ENCODE results near the gene CHRNA9.

Gene CHRNA9

DNA sequence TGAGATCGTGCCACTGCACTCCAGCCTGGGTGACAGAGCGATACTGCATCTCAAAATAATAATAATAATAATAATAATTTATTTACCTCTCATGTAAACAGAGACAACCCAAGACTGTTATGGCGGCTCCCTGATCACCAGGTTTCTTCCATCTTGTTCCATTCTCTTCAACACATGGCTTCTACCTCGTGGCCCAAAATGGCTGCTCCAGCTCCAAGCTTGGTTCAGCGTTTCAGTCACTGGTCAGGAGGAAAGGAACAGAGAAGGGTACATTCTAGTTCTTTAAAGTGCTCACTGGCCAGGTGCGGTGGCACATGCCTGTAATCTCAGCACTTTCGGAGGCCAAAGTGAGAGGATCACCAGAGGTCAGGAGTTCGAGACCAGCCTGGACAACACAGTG, 24.9 kb upstream of the CHRNA9 start:
- no peak for DNase-seq

DNA sequence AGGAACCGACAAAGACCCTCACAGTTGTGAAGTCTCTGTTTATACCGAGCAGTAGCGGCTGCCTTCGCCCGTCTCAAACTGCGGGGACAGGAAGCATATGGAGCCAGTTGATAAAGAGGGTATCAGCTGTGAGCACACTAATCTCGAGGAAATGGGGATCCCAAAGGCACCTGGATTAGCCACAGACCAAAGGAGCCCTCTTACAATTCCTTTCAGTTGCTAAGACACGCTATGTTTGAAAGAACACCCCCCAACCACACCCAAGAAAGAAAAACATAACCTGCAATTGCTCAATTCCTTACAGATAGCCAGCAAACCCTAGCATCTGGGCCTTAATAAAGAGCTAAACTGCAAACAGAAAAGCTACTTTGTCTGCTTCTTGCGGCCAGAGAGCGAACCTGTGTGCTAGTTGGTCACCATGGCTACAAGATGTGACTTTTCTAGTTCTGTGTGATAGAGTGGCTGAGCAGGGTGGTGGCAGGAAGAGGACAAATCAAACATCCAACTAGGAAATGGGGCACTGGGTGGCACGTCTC, 23.3 kb upstream of the CHRNA9 start:
- DNase-seq: no peak

DNA sequence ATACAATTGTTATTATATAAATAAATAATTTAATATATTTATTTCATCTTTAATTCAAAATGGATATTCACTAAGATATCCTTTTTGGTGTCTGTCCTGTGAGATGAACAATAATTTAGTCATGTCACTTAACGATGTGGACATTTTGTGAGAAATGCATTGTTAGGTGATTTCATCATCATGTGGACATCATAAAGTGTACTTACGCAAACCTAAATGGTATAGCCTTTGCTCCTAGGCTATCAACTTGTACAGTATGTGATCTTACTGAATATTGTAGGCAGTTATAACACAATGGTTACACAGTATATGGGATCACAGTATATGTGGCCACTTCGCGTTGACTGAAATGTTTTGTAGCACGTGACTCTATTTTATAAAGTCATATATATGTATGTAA, 20.2 kb upstream of the CHRNA9 start:
- DNase-seq: no peak

DNA sequence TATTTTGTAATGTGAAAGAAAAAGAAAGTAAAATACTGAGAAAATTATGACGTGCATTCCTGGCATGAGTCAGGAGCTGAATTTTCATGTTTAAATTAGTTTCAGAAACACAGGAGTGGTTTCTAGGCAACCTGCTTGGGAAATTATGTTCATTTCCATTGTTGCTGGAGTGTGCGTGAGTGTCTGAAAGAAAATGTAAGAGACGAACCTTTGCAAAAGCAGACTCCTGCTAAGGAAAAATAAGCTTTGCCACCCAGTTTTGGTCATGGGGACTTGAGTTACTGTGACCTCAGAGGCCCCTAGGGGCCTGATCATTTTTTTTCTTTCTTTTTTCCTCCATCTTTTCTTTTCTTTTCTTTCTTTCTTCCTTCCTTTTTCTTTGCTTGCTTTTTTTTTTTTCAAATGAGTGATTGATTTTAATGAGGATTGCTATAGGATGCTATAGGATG, 18.8 kb upstream of the CHRNA9 start:
- DNase-seq: no peak

DNA sequence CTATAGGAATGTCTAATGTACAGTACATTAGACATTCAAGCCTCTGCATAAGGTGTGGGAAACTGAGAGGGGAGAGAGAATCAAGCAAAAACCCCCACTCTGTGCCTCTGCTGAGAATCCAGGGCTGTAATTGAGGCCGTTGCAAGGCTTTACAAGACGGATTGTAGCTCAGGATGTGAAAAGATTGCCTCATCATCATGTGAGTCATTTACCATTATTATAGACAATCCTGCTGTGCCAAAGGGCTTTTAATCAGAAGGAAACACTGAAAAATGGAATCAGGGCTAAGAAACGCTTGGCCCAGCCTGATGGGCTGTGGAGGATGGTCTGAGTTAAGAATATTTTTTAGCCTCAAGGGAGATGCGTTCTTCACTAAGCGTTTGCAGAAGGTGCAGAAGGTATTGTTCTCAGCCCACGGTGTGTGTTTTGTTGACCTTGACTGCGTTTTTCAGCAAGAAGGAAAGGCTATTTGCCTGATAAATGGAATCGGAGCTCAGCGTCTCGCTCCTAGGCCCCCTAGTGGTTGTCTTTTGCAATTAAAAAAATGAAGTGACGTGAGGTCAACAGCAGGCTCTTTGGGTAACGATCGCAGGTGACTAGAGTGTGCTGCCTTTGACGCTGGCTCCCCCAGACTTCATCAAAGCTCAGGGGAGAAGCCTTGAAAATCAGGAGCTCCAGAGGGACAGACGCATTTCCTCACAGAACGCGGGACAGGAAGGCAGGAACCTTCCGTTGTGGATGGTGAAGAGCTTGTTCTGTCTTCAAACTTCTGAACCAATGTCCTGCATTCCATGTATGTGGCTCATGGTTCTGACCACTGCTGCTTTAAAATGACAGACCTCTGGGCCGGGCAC, 18.1 kb upstream of the CHRNA9 start:
- no peak for DNase-seq

GRCh38 chr4:40317916-40318658, 17.0 kb upstream of the CHRNA9 start:
- DNase-seq: no peak

GRCh38 chr4:40321574-40322275, 13.4 kb upstream of the CHRNA9 start:
- no peak for DNase-seq

- DNase-seq: no peak
Observed at GRCh38 chr4:40322811-40323210, 12.3 kb upstream of the CHRNA9 start.

GRCh38 chr4:40323866-40324265, 11.3 kb upstream of the CHRNA9 start:
- no peak for DNase-seq

GRCh38 chr4:40325406-40326019, 9.6 kb upstream of the CHRNA9 start:
- peak; percentile 74 for DNase-seq

GRCh38 chr4:40327340-40327739, 7.8 kb upstream of the CHRNA9 start:
- no peak for DNase-seq

GRCh38 chr4:40328383-40328782, 6.8 kb upstream of the CHRNA9 start:
- DNase-seq: no peak

DNA sequence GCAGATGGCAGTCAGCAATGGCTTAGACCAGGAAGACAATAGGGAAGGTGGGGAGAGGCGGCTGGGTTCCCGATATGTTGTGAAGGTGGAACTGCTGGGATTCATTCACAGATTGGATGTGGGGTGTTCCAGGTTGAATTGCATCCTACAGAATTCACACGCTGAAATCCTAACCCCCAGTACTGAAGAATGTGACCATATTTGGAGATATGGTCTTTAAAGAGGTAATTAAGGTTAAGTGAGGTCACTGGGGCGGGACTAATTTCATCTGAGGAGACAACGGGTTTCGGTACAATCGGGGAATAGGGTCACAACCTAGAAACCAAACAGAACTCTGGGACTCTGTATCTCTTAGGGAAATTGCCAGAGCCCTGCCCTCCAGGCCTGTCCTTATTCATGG, 5.3 kb upstream of the CHRNA9 start:
- DNase-seq: no peak

GRCh38 chr4:40330536-40330935, 4.6 kb upstream of the CHRNA9 start:
- DNase-seq: no peak

DNA sequence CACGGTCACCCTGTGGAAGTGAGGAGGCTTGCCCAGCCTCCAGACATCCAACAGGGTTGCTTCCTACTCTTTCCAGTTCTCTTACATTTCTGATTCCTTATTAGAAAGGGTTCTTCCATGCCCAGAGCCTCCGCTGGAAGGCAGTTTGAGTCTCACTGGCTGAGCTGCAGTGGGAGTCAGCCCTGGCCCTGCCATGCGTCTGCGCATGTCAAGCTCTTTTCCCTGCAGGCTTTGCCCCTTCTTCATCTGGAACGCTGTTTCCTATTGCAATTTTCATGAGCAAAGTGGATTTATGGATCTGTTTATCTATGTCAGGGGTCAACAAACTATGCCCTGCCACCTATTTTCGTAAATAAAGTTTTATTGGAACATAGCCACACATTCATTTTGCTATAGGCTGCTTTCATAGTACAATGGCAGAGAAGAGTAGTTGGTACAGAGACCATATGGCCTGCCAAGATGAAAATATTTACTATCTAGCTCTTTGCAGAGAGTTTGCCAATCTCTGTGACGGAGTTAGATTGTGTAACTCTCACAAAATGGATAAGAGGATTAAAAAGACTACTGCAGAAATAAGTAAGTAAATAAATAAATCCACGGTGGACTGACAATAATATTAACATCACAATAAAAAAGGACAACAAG, 3.9 kb upstream of the CHRNA9 start:
- DNase-seq: no peak

- no peak for DNase-seq
Observed at GRCh38 chr4:40331961-40332360, 3.2 kb upstream of the CHRNA9 start.

- DNase-seq: peak; percentile 77
Observed at GRCh38 chr4:40333921-40334352, 1.2 kb upstream of the CHRNA9 start.

DNA sequence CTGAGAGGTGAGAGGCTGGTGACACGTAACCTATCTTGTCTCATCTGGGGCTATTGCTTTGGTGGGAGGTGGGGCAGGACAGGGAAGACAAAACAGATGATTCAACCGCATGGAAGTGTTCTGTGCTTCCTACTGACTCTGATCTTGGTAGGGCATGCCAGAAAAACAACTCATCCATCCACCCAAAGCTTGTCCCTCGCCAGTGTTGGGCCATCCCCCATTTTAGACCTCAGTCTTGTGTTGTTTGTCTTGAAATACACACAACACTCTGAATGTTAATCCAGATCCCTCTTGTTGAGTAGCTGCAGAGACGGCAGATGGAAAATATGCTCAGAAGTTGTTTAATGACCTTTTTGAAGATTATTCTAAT, 377 bp downstream of the CHRNA9 start:
- no peak for DNase-seq

- no peak for DNase-seq
Observed at GRCh38 chr4:40337051-40337450, 1.9 kb downstream of the CHRNA9 start.

GRCh38 chr4:40337523-40337922, 2.4 kb downstream of the CHRNA9 start:
- DNase-seq: no peak

DNA sequence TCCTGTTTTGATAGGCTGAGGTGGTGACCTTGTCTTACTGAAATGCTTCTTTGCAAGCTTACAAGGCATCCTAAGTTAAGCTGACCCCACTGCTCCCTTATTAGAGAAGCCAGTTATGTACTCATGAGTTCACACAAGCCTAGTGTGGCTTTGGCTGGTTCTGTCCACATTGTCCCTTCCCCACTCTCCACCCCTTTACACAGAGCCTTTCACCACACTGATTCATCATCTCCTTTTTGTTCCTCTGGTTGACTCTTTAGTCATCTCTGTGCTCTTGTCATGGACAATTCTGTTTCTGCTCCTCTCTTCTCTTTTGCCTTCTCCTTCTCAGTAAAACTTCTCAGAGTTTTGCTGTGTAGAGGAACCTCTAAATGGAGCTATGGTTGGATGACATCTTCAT, 4.9 kb downstream of the CHRNA9 start:
- DNase-seq: no peak

- no peak for DNase-seq
Observed at GRCh38 chr4:40347472-40347871, 12.3 kb downstream of the CHRNA9 start.

Data from NCI-H2227 treated with DMSO at 0.1 percent for 48 hours (cell line).